ENCODE data around the gene GSG1. TPM values are rescaled to one million over a fixed set of nuclear protein-coding genes. Genes with fewer than 3 reads are reported as not detected.

Gene GSG1
- total RNA-seq, 1 experiment from 2014 or later = 0.28 TPM

- TF ChIP-seq ZSCAN18 (CRISPR knock-in tag; IDR thresholded peaks at IDR 0.05) (no peak), ZNF317 (CRISPR knock-in tag; IDR thresholded peaks at IDR 0.05; ENCODE audit: borderline replicate concordance, low read depth) (no peak), ERG (CRISPR knock-in tag; IDR thresholded peaks at IDR 0.05) (no peak), MLX (CRISPR knock-in tag; IDR thresholded peaks at IDR 0.05) (no peak), NFE2L1 (CRISPR knock-in tag; IDR thresholded peaks at IDR 0.05) (no peak)
These were observed 12.8 kb upstream of the GSG1 start (continued) for GRCh38 chr12:13116259-13116658.

- no peak for TF ChIP-seq NFYB (CRISPR knock-in tag; conservative IDR thresholded peaks at IDR 0.05; ENCODE audit: low read depth)
- TF ChIP-seq PRRX2 (CRISPR knock-in tag; IDR thresholded peaks at IDR 0.05) = no peak
- TF ChIP-seq NR3C1 (CRISPR knock-in tag; conservative IDR thresholded peaks at IDR 0.05; ENCODE audit: low read depth) = no peak
- no peak for TF ChIP-seq MLX (CRISPR knock-in tag; IDR thresholded peaks at IDR 0.05)
- no peak for TF ChIP-seq ESRRA (CRISPR knock-in tag; IDR thresholded peaks at IDR 0.05; ENCODE audit: borderline replicate concordance)
- TF ChIP-seq GRHL2 (CRISPR knock-in tag; IDR thresholded peaks at IDR 0.05; ENCODE audit: insufficient replicate concordance, severe bottlenecking) = no peak
- no peak for TF ChIP-seq FOXJ3 (CRISPR knock-in tag; IDR thresholded peaks at IDR 0.05; ENCODE audit: borderline replicate concordance)
- no peak for TF ChIP-seq SMAD3 (CRISPR knock-in tag; IDR thresholded peaks at IDR 0.05; ENCODE audit: borderline replicate concordance)
- ChIA-PET POLR2A (interaction anchor here (1.8 kb wide), 1 partner anchor 12 kb away, joined by 6 read pairs; no protein-coding TSS in a partner anchor), CTCF (interaction anchor here (1.0 kb wide), 1 partner anchor 88 kb away, joined by 4 read pairs; no protein-coding TSS in a partner anchor)
- Mint-ChIP-seq H3K4me1 (peaks cover 31% of the 10 kb centered on the region), H3K4me3 (no peak overlapping the region), H3K9me3 (peaks cover 12% of the 10 kb centered on the region), H3K36me3 (peaks cover 10% of the 10 kb centered on the region), H3K27ac (no peak overlapping the region; the same call in 1 of the 2 replicates), H3K27me3 (ENCODE audit: low read depth) (no peaks in the 10 kb centered on the region)
- ATAC-seq (peak; percentile 85), DNase-seq (ENCODE audit: low spot score) (peak; percentile 38)
These were observed 11.0 kb upstream of the GSG1 start for GRCh38 chr12:13114251-13115052.

GRCh38 chr12:13112968-13113367 lies 9.5 kb upstream of the GSG1 start:
- DNase-seq (ENCODE audit: low spot score) (no peak), ATAC-seq (no peak)
- ChIA-PET CTCF (no interaction called here), POLR2A (no interaction called here)
- TF ChIP-seq IRF1 (CRISPR knock-in tag; IDR thresholded peaks at IDR 0.05) (no peak), AR (CRISPR knock-in tag; IDR thresholded peaks at IDR 0.05) (no peak), GABPB1 (CRISPR knock-in tag; IDR thresholded peaks at IDR 0.05) (no peak)
- H3K36me3 Mint-ChIP-seq = peaks cover 10% of the 10 kb centered on the region
- no peaks in the 10 kb centered on the region; the same call in 1 of the 2 replicates for H3K27me3 Mint-ChIP-seq (ENCODE audit: low read depth)
- H3K27ac Mint-ChIP-seq = no peak overlapping the region
- peaks cover 20% of the 10 kb centered on the region for H3K9me3 Mint-ChIP-seq
- no peak overlapping the region for H3K4me3 Mint-ChIP-seq
- H3K4me1 Mint-ChIP-seq = peaks cover 31% of the 10 kb centered on the region

Data from WTC11 (cell line).